HEK293 (cell line): ENCODE measurements around the gene PIGM.

Experiments used
- CTCF ChIA-PET: fragments of 350-600 bp; formaldehyde crosslinking; extraction: SDS; loops from one replicate; lab custom pipeline; 2021; ENCODE audit warnings: antibody characterized with exemption; lab: Yijun Ruan, JAX
- POLR2A ChIA-PET: fragments of 300-600 bp; formaldehyde crosslinking; extraction: SDS; loops from one replicate; lab custom pipeline; 2020; ENCODE audit warnings: antibody characterized with exemption, inconsistent platforms; lab: Yijun Ruan, JAX
- H3K27ac ChIP-seq: fragments of 200-500 bp; sonication (Bioruptor generic); 2 replicates; pipeline ENCODE4 v1.5.1; 2014; ENCODE audit warnings: low read depth, low read length, control low read depth, inconsistent platforms; ENCODE audit errors: extremely low read depth
- H3K36me3 ChIP-seq, 2 experiments: fragments of 200-500 bp in 1 of 2; sonication (Bioruptor generic) in 1 of 2; 1 replicate in 1 of 2; 2 replicates in 1 of 2; pipeline ENCODE4 v1.5.1; 2014 to 2017; ENCODE audit warnings: inconsistent platforms in 2 of 2, low read length in 2 of 2; ENCODE audit not compliant: control insufficient read depth in 2 of 2, insufficient read depth in 1 of 2
- H3K4me1 ChIP-seq: fragments of 200-500 bp; sonication (Bioruptor generic); 2 replicates; pipeline ENCODE4 v1.5.1; 2014; ENCODE audit warnings: mild to moderate bottlenecking, low read length, inconsistent platforms; ENCODE audit not compliant: control insufficient read depth, insufficient read depth
- H3K4me3 ChIP-seq: 2 replicates; pipeline ENCODE4 v1.5.1; 2011; ENCODE audit warnings: low read depth, mild to moderate bottlenecking, control low read depth, low read length, moderate library complexity
- H3K9me3 ChIP-seq: fragments of 200-500 bp; sonication (Bioruptor generic); 2 replicates; pipeline ENCODE4 v1.5.1; 2014; ENCODE audit warnings: low read depth, low read length, inconsistent platforms; ENCODE audit not compliant: control insufficient read depth, insufficient read depth
- GFI1B ChIP-seq: fragments of 450-650 bp; formaldehyde crosslinking; IDR thresholded peaks from 2 replicates; pipeline ENCODE4 v1.5.1; 2016; ENCODE audit warnings: missing biosample characterization, missing genetic modification characterization
- GLI4 ChIP-seq: fragments of 450-650 bp; formaldehyde crosslinking; IDR thresholded peaks from 2 replicates; pipeline ENCODE4 v1.5.1; 2016; ENCODE audit warnings: missing biosample characterization, missing genetic modification characterization
- HOXD13 ChIP-seq: sonication (generic); formaldehyde crosslinking; IDR thresholded peaks from 2 replicates; pipeline ENCODE4 v1.8.0; 2022; ENCODE audit warnings: missing genetic modification reagents, borderline replicate concordance
- IKZF3 ChIP-seq: fragments of 450-650 bp; IDR thresholded peaks from 2 replicates; pipeline ENCODE4 v1.5.0; 2018; ENCODE audit warnings: missing biosample characterization, mild to moderate bottlenecking, missing genetic modification characterization, moderate library complexity
- SETDB1 ChIP-seq: IDR thresholded peaks from one replicate; pipeline ENCODE4 v1.6.1; 2017; ENCODE audit warnings: mild to moderate bottlenecking, low read length, moderate library complexity, mixed read lengths; ENCODE audit not compliant: insufficient read length
- TCF7L2 ChIP-seq: IDR thresholded peaks from 2 replicates; pipeline ENCODE4 v1.6.1; 2011; ENCODE audit warnings: low read depth, mild to moderate bottlenecking, inconsistent platforms, low read length, moderate library complexity, borderline replicate concordance
- ZBTB6 ChIP-seq: fragments of 450-650 bp; formaldehyde crosslinking; IDR thresholded peaks from 2 replicates; pipeline ENCODE4 v1.5.1; 2017; ENCODE audit warnings: missing biosample characterization, missing genetic modification characterization
- ZBTB7A ChIP-seq: fragments of 450-650 bp; formaldehyde crosslinking; IDR thresholded peaks from 2 replicates; pipeline ENCODE4 v1.5.1; 2016; ENCODE audit warnings: low read depth, missing biosample characterization, missing genetic modification characterization
- ZFP37 ChIP-seq: fragments of 450-650 bp; formaldehyde crosslinking; IDR thresholded peaks from 2 replicates; pipeline ENCODE4 v1.5.1; 2016; ENCODE audit warnings: missing biosample characterization, missing genetic modification characterization
- ZNF140 ChIP-seq: fragments of 450-650 bp; formaldehyde crosslinking; IDR thresholded peaks from 2 replicates; pipeline ENCODE4 v1.5.1; 2016; ENCODE audit warnings: missing biosample characterization, missing genetic modification characterization
- ZNF157 ChIP-seq: fragments of 450-650 bp; formaldehyde crosslinking; IDR thresholded peaks from 2 replicates; pipeline ENCODE4 v1.5.1; 2016; ENCODE audit warnings: missing biosample characterization, missing genetic modification characterization
- ZNF19 ChIP-seq: fragments of 450-650 bp; formaldehyde crosslinking; IDR thresholded peaks from 2 replicates; pipeline ENCODE4; 2016; ENCODE audit warnings: missing biosample characterization, missing genetic modification characterization, low read depth
- ZNF202 ChIP-seq: fragments of 450-650 bp; formaldehyde crosslinking; IDR thresholded peaks from 2 replicates; pipeline ENCODE4 v1.5.1; 2016; ENCODE audit warnings: missing biosample characterization, missing genetic modification characterization, borderline replicate concordance
- ZNF23 ChIP-seq: fragments of 450-650 bp; formaldehyde crosslinking; IDR thresholded peaks from 2 replicates; pipeline ENCODE4 v1.5.1; 2016; ENCODE audit warnings: missing biosample characterization, missing genetic modification characterization, borderline replicate concordance
- ZNF274 ChIP-seq, 2 experiments: fragments of 200-500 bp in 1 of 2; fragments of 450-650 bp in 1 of 2; sonication (Bioruptor generic) in 1 of 2; formaldehyde crosslinking in 1 of 2; IDR thresholded peaks; 2 replicates each; pipeline versions ENCODE4 v1.5.1 to v1.6.1; 2014 to 2016; ENCODE audit warnings: borderline replicate concordance in 1 of 2, inconsistent platforms in 1 of 2, low read length in 1 of 2, missing biosample characterization in 1 of 2, missing genetic modification characterization in 1 of 2
- ZNF366 ChIP-seq: fragments of 450-650 bp; formaldehyde crosslinking; conservative IDR thresholded peaks from 2 replicates; pipeline ENCODE4 v1.5.1; 2016; ENCODE audit warnings: missing biosample characterization, missing genetic modification characterization
- ZNF391 ChIP-seq: fragments of 450-650 bp; formaldehyde crosslinking; IDR thresholded peaks from 2 replicates; pipeline ENCODE4 v1.5.1; 2016; ENCODE audit warnings: low read depth, missing biosample characterization, missing genetic modification characterization, borderline replicate concordance
- ZNF473 ChIP-seq: fragments of 450-650 bp; formaldehyde crosslinking; IDR thresholded peaks from 2 replicates; pipeline ENCODE4 v1.5.1; 2017; ENCODE audit warnings: missing biosample characterization, missing genetic modification characterization
- ZNF596 ChIP-seq: fragments of 450-650 bp; IDR thresholded peaks from 2 replicates; pipeline ENCODE4 v1.5.0; 2018; ENCODE audit warnings: missing biosample characterization, mild to moderate bottlenecking, missing genetic modification characterization, moderate library complexity
- ZNF600 ChIP-seq: fragments of 450-650 bp; formaldehyde crosslinking; IDR thresholded peaks from 2 replicates; pipeline ENCODE4 v1.5.1; 2016; ENCODE audit warnings: missing biosample characterization, missing genetic modification characterization
- ZNF660 ChIP-seq: fragments of 450-650 bp; IDR thresholded peaks from 2 replicates; pipeline ENCODE4 v1.5.1; 2018; ENCODE audit warnings: missing biosample characterization, mild to moderate bottlenecking, missing genetic modification characterization
- ZNF701 ChIP-seq: fragments of 450-650 bp; formaldehyde crosslinking; IDR thresholded peaks from 2 replicates; pipeline ENCODE4 v1.5.1; 2016; ENCODE audit warnings: missing biosample characterization, missing genetic modification characterization
- ZNF747 ChIP-seq: fragments of 450-650 bp; formaldehyde crosslinking; IDR thresholded peaks from 2 replicates; pipeline ENCODE4 v1.5.1; 2016; ENCODE audit warnings: missing biosample characterization, missing genetic modification characterization
- ZNF777 ChIP-seq: fragments of 450-650 bp; formaldehyde crosslinking; IDR thresholded peaks from 2 replicates; pipeline ENCODE4 v1.5.1; 2017; ENCODE audit warnings: missing biosample characterization, missing genetic modification characterization, borderline replicate concordance
- ZNF791 ChIP-seq: fragments of 450-650 bp; formaldehyde crosslinking; IDR thresholded peaks from 2 replicates; pipeline ENCODE4 v1.5.1; 2016; ENCODE audit warnings: missing biosample characterization, missing genetic modification characterization
- TF ChIP-seq, protein P1 (sequence below): fragments of 450-650 bp; formaldehyde crosslinking; IDR thresholded peaks from 2 replicates; pipeline ENCODE4 v1.5.1; 2017; ENCODE audit warnings: missing biosample characterization, missing genetic modification characterization
- TF ChIP-seq, protein P2 (sequence below): fragments of 450-650 bp; formaldehyde crosslinking; IDR thresholded peaks from 2 replicates; pipeline ENCODE4 v1.5.1; 2016; ENCODE audit warnings: missing biosample characterization, missing genetic modification characterization, borderline replicate concordance
- TF ChIP-seq, protein P3 (sequence below): fragments of 450-650 bp; formaldehyde crosslinking; IDR thresholded peaks from 2 replicates; pipeline ENCODE4 v1.5.1; 2016; ENCODE audit warnings: missing biosample characterization, missing genetic modification characterization

Gene PIGM

DNA sequence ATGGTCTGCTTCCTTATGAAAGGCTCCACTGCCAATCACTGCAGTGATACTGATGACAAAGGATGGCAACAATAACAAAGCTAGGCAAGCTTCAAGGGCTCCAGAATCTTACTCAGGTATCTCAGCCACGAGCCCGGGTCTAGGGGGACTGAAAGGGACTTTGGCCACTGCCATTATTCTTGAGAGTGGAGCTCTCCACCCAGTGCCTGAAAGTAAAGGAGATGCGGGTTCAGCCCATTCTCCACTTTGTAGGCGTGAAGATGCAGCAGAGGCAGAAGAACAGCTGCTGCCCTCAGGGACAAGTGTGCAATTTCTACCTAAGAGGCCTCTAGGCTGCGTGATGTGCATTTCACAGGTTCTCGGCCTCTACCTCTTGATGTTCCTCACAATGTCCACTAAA, 46.3 kb downstream of the PIGM start:
- no peak overlapping the region for H3K27ac ChIP-seq
- no peak for TF ChIP-seq ZNF791 (tag by site-specific recombination)
- no peak for TF ChIP-seq ZNF777
- CTCF ChIA-PET, result interaction anchor here (1.3 to 1.6 kb wide), 2 partner anchors 20 to 21 kb away, joined by 4 to 5 read pairs; no protein-coding TSS in a partner anchor
- no peaks in the 10 kb centered on the region for H3K9me3 ChIP-seq
- no peak overlapping the region for H3K4me3 ChIP-seq
- H3K36me3 ChIP-seq, result no peaks in the 10 kb centered on the region
- H3K4me1 ChIP-seq, result no peaks in the 10 kb centered on the region
- POLR2A ChIA-PET, result no interaction called here

DNA sequence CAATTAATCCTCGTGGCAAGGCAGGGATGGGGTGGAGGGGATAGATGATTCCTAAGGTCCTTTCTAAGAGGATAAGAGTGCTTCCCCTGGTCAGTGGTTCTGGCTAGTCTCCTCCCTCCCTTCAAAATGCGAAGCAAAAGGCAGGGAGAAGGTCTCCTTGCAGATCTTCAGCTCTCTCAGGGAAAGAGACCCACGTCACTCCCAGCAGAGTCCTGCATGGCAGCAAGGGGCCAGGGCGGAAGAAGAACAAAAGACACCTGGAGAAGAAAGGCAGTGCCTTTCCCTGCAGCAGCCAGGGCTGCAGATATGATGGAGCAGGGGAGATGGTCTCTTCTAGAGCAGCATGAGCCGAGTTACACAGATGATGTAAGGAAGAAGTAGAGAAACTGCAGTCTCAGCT, 48.1 kb downstream of the PIGM start:
- TF ChIP-seq IKZF3 (tag by site-specific recombination), result no peak
- no peak for TF ChIP-seq ZNF140 (tag by site-specific recombination)
- no peak for TF ChIP-seq ZNF596 (tag by site-specific recombination)
- no peak for TF ChIP-seq ZNF23 (tag by site-specific recombination)
- no peak for TF ChIP-seq ZBTB6 (tag by site-specific recombination)
- no peak for TF ChIP-seq SETDB1
- TF ChIP-seq ZNF202 (tag by site-specific recombination), result no peak
- TF ChIP-seq HOXD13 (CRISPR knock-in tag), result no peak
- TF ChIP-seq ZNF660 (tag by site-specific recombination), result no peak
- TF ChIP-seq TCF7L2, result no peak
- no peak for TF ChIP-seq ZNF274 (IDR thresholded peaks at IDR 0.05; ENCODE audit: low read length)
- no peak for TF ChIP-seq ZNF274 (tag by site-specific recombination; IDR thresholded peaks at IDR 0.05; ENCODE audit: borderline replicate concordance)
- TF ChIP-seq, protein P1, sequence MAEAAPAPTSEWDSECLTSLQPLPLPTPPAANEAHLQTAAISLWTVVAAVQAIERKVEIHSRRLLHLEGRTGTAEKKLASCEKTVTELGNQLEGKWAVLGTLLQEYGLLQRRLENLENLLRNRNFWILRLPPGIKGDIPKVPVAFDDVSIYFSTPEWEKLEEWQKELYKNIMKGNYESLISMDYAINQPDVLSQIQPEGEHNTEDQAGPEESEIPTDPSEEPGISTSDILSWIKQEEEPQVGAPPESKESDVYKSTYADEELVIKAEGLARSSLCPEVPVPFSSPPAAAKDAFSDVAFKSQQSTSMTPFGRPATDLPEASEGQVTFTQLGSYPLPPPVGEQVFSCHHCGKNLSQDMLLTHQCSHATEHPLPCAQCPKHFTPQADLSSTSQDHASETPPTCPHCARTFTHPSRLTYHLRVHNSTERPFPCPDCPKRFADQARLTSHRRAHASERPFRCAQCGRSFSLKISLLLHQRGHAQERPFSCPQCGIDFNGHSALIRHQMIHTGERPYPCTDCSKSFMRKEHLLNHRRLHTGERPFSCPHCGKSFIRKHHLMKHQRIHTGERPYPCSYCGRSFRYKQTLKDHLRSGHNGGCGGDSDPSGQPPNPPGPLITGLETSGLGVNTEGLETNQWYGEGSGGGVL (tag by site-specific recombination), result no peak
- H3K4me3 ChIP-seq, result no peak overlapping the region
- no peaks in the 10 kb centered on the region for H3K36me3 ChIP-seq
- no peaks in the 10 kb centered on the region for H3K9me3 ChIP-seq
- POLR2A ChIA-PET, result no interaction called here
- no peak overlapping the region for H3K27ac ChIP-seq
- CTCF ChIA-PET, result interaction anchor here (0.6 to 1.0 kb wide), 3 partner anchors 13 to 226 kb away, joined by 3 to 4 read pairs (median 3); no protein-coding TSS in a partner anchor
- no peaks in the 10 kb centered on the region for H3K4me1 ChIP-seq

DNA sequence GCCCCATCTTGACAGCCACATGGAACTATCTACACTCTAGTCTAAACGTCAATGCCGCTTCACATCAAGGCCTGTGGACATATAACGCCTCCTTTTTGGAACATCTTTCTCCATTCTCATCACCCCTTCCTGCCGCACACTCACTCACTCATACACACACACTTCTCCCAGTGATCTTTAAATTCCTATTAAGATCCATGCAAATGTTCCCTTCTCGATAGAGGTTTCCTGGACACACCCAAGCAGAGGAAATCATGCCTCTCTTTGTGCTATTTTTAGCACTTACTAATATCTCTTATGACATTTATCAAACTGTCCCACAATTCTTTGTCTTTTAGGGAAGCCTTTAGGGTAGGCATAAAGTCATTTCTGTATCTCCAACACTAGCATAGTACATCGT, 49.5 kb downstream of the PIGM start:
- Histone ChIP-seq H3K4me3 (no peak overlapping the region), H3K36me3 (no peaks in the 10 kb centered on the region), H3K27ac (no peak overlapping the region), H3K9me3 (no peaks in the 10 kb centered on the region), H3K4me1 (no peaks in the 10 kb centered on the region)
- CTCF ChIA-PET, result interaction anchor here (0.9 kb wide), 1 partner anchor 21 kb away, joined by 4 read pairs; no protein-coding TSS in a partner anchor
- POLR2A ChIA-PET, result no interaction called here
- TF ChIP-seq, protein P2, sequence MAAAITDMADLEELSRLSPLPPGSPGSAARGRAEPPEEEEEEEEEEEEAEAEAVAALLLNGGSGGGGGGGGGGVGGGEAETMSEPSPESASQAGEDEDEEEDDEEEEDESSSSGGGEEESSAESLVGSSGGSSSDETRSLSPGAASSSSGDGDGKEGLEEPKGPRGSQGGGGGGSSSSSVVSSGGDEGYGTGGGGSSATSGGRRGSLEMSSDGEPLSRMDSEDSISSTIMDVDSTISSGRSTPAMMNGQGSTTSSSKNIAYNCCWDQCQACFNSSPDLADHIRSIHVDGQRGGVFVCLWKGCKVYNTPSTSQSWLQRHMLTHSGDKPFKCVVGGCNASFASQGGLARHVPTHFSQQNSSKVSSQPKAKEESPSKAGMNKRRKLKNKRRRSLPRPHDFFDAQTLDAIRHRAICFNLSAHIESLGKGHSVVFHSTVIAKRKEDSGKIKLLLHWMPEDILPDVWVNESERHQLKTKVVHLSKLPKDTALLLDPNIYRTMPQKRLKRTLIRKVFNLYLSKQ (tag by site-specific recombination), result no peak
- TF ChIP-seq ZNF391 (no peak), ZNF157 (no peak), ZNF23 (tag by site-specific recombination) (no peak), ZNF747 (tag by site-specific recombination) (no peak), ZBTB7A (tag by site-specific recombination) (no peak), ZNF600 (tag by site-specific recombination) (no peak), ZNF19 (tag by site-specific recombination) (no peak), ZNF473 (tag by site-specific recombination) (no peak), GLI4 (tag by site-specific recombination) (no peak), ZNF701 (tag by site-specific recombination) (no peak), ZFP37 (tag by site-specific recombination) (no peak), ZNF366 (tag by site-specific recombination) (no peak), GFI1B (no peak)
- TF ChIP-seq, protein P3, sequence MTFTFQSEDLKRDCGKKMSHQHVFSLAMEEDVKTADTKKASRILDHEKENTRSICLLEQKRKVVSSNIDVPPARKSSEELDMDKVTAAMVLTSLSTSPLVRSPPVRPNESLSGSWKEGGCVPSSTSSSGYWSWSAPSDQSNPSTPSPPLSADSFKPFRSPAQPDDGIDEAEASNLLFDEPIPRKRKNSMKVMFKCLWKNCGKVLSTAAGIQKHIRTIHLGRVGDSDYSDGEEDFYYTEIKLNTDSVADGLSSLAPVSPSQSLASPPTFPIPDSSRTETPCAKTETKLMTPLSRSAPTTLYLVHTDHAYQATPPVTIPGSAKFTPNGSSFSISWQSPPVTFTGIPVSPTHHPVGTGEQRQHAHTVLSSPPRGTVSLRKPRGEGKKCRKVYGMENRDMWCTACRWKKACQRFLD (tag by site-specific recombination), result no peak
